ENCODE measurements around the gene GPR55. TPM values are rescaled to one million over a fixed set of nuclear protein-coding genes. Genes with fewer than 3 reads are reported as not detected.

Gene GPR55
- total and polyA plus RNA-seq, 8 donors: 0.13 to 0.37 (median 0.19) TPM; not detected in 5

GRCh38 chr2:230947908-230948365, 22.9 kb upstream of the GPR55 start:
- WGBS, 5 donors: 70 to 88% (median 79%) methylated on average over 5 to 10 of the region's 10 CpGs
- H3K36me3 ChIP-seq: no peaks in the 10 kb centered on the region
- intact Hi-C loops (cut with DNase I; ENCODE audit: low total_unique reads): no loop called here
- H3K4me1 ChIP-seq: peaks cover 0 to 6% (median 0%) of the 10 kb centered on the region in 4 donors
- H3K9me3 ChIP-seq: no peaks in the 10 kb centered on the region
- TF ChIP-seq CTCF (IDR thresholded peaks at IDR 0.05): no peak
- TF ChIP-seq POLR2AphosphoS5 (IDR thresholded peaks at IDR 0.05): no peak
- H3K27ac ChIP-seq: no peak overlapping the region
- H3K4me3 ChIP-seq: no peak overlapping the region
- H3K27me3 ChIP-seq: no peaks in the 10 kb centered on the region
- DNase-seq: peak in 1 of 2 donors; percentile 24

- 83 to 90% (median 87%) methylated on average over 3 of the region's 3 CpGs for WGBS, 5 donors
- intact Hi-C loops (cut with DNase I; ENCODE audit: low total_unique reads): no loop called here
- TF ChIP-seq POLR2AphosphoS5 (IDR thresholded peaks at IDR 0.05) (no peak), POLR2A (IDR thresholded peaks at IDR 0.05) (no peak), CTCF (IDR thresholded peaks at IDR 0.05) (no peak), EP300 (IDR thresholded peaks at IDR 0.05) (no peak)
- Histone ChIP-seq H3K27ac (no peak overlapping the region), H3K27me3 (peaks cover 0 to 6% (median 0%) of the 10 kb centered on the region in 3 donors), H3K4me1 (peaks cover 0 to 6% (median 0%) of the 10 kb centered on the region in 4 donors), H3K9me3 (no peaks in the 10 kb centered on the region), H3K4me3 (no peak overlapping the region), H3K36me3 (no peaks in the 10 kb centered on the region)
- DNase-seq: no peak
These were observed 22.2 kb upstream of the GPR55 start for GRCh38 chr2:230947235-230947576.

- H3K4me3 ChIP-seq: no peak overlapping the region
- TF ChIP-seq CTCF (IDR thresholded peaks at IDR 0.05) (no peak), EP300 (IDR thresholded peaks at IDR 0.05) (no peak), POLR2AphosphoS5 (IDR thresholded peaks at IDR 0.05) (no peak), POLR2A (IDR thresholded peaks at IDR 0.05) (no peak)
- DNase-seq: peak in 1 of 2 donors; percentile 8
- intact Hi-C loops (cut with DNase I; ENCODE audit: low total_unique reads): no loop called here
- H3K27me3 ChIP-seq: peaks cover 0 to 7% (median 0%) of the 10 kb centered on the region in 3 donors
- no peaks in the 10 kb centered on the region for H3K9me3 ChIP-seq
- 72 to 85% (median 79%) methylated on average over 7 of the region's 7 CpGs for WGBS, 5 donors
- no peaks in the 10 kb centered on the region for H3K36me3 ChIP-seq
- H3K27ac ChIP-seq: no peak overlapping the region
- peaks cover 0 to 6% (median 0%) of the 10 kb centered on the region in 4 donors for H3K4me1 ChIP-seq
These were observed 21.6 kb upstream of the GPR55 start for GRCh38 chr2:230946429-230947234.

GRCh38 chr2:230944757-230945372, 19.8 kb upstream of the GPR55 start:
- TF ChIP-seq EP300 (IDR thresholded peaks at IDR 0.05) (no peak), CTCF (IDR thresholded peaks at IDR 0.05) (no peak), POLR2A (IDR thresholded peaks at IDR 0.05) (no peak), POLR2AphosphoS5 (IDR thresholded peaks at IDR 0.05) (no peak)
- intact Hi-C loops (cut with DNase I; ENCODE audit: low total_unique reads): no loop called here
- WGBS, 5 donors: 90 to 96% (median 94%) methylated on average over 21 of the region's 21 CpGs
- Histone ChIP-seq H3K9me3 (no peaks in the 10 kb centered on the region), H3K27me3 (peaks cover 0 to 8% (median 0%) of the 10 kb centered on the region in 3 donors), H3K4me1 (peaks cover 0 to 6% (median 0%) of the 10 kb centered on the region in 4 donors), H3K4me3 (no peak overlapping the region), H3K27ac (no peak overlapping the region), H3K36me3 (no peaks in the 10 kb centered on the region)
- DNase-seq: peak in 1 of 2 donors; percentile 20

Measured in stomach (tissue), 9 donors.